ENCODE measurements around the gene FAM124A. TPM values are rescaled to one million over a fixed set of nuclear protein-coding genes. Genes with fewer than 3 reads are reported as not detected.

The FAM124A gene
- total RNA-seq, 4 donors from 2014 or later = 1.9 to 17.7 (median 2.7) TPM

DNA sequence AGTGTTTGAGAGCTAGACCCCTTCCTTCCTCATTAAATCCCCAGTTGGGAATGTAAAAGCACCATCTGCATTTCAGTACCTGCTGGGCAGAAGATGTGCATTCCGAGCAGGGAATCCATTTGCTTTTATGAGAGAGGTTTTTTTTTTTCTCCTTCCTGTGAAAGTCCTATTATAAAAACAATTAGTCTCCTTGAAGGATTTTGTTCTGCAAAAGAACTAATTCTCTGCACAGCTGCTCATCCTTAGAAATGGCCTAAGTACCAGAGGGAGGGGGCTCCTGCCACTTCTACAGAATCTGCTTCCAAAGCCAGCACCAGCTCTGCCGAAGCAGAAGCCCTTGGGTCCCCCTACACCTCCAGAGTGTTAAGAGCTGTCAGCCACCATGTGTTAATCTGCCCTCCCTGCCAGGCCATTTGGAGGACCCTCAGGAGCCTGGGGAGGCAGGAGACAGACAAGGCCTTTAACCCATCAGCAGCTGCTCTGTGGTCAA lies 80.9 kb downstream of the FAM124A start:
- H3K4me1 ChIP-seq = no peaks in the 10 kb centered on the region
- intact Hi-C loops (cut with DNase I; ENCODE audit: low total_unique reads) = no loop called here
- H3K27ac ChIP-seq = no peak overlapping the region
- TF ChIP-seq POLR2AphosphoS5 (IDR thresholded peaks at IDR 0.05) = no peak
- TF ChIP-seq POLR2A (IDR thresholded peaks at IDR 0.05) = no peak
- TF ChIP-seq, protein P1, sequence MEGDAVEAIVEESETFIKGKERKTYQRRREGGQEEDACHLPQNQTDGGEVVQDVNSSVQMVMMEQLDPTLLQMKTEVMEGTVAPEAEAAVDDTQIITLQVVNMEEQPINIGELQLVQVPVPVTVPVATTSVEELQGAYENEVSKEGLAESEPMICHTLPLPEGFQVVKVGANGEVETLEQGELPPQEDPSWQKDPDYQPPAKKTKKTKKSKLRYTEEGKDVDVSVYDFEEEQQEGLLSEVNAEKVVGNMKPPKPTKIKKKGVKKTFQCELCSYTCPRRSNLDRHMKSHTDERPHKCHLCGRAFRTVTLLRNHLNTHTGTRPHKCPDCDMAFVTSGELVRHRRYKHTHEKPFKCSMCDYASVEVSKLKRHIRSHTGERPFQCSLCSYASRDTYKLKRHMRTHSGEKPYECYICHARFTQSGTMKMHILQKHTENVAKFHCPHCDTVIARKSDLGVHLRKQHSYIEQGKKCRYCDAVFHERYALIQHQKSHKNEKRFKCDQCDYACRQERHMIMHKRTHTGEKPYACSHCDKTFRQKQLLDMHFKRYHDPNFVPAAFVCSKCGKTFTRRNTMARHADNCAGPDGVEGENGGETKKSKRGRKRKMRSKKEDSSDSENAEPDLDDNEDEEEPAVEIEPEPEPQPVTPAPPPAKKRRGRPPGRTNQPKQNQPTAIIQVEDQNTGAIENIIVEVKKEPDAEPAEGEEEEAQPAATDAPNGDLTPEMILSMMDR (IDR thresholded peaks at IDR 0.05) = no peak
- no peak for TF ChIP-seq EP300 (IDR thresholded peaks at IDR 0.05; ENCODE audit: low read depth)
- in situ Hi-C loops (cut with MboI; ENCODE audit: low pct_ligation_motif_present in 1 of 4, low pct_unique_long_range_greater_than_20kb in 1 of 4, low sequenced_read_pairs in 3 of 4) = no loop called here
- H3K4me3 ChIP-seq = no peak overlapping the region
- H3K9me3 ChIP-seq = no peaks in the 10 kb centered on the region
- DNase-seq = no peak
- WGBS, 2 donors (ENCODE audit: low coverage in 1 of 2) = 80 to 85% methylated on average over 1 to 2 of the region's 2 CpGs
- no peaks in the 10 kb centered on the region for H3K27me3 ChIP-seq
- H3K36me3 ChIP-seq = no peaks in the 10 kb centered on the region

DNA sequence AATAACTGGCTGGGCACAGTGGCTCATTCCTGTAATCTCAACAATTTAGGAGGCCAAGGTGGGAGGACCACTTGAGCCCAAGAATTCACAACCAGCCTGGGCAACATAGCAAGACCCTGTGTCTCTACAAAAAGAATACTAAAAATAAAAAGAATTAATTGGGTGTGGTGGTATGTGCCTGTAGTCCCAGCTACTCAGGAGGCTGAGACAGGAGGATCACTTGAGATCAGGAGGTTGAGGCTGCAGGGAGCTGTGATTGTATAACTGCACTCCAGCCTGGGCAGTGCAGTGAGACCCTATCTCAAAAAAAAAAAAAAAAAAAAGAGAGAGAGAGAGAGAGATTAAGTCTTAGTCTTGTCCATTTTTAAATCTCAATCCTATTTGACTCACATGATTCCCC lies 81.7 kb downstream of the FAM124A start:
- intact Hi-C loops (cut with DNase I; ENCODE audit: low total_unique reads) = no loop called here

DNA sequence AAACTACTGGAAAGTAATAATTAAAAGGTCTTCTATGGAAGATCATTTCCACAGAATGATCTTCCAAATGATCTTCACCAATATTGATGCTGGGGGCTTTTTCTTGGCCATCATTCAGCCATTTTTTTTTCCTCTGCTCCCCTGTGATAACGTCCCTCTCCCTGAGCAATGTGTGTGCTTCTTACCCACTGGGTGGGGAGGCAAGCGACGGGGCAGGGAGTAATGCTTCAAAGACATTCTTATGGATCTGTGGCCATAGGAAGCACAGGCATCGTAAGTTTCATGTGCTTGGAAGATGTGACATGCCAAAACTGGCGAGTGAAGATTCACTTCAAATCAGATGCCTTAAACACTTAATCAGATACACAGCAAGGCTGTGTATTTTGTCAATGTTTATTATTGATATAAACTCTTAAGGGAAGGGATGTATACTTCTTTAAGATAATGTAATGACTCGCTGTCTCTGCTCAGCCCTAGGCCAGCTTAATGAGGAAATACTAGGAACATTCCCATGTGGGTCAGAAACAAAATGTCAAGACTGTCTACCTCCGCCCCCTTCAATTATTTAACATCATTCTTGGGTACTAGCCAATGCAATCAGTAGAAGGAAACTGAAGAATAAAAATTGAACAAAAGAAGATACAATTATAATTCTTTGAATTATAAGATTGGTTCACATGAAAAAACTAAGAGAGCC lies 83.2 kb downstream of the FAM124A start:
- no peak overlapping the region for H3K27ac ChIP-seq
- H3K4me3 ChIP-seq = no peak overlapping the region
- no peak for DNase-seq
- in situ Hi-C loops (cut with MboI; ENCODE audit: low pct_ligation_motif_present in 1 of 4, low pct_unique_long_range_greater_than_20kb in 1 of 4, low sequenced_read_pairs in 3 of 4) (no loop called here), intact Hi-C loops (cut with DNase I; ENCODE audit: low total_unique reads) (no loop called here)
- H3K27me3 ChIP-seq = no peaks in the 10 kb centered on the region
- 82 to 84% methylated on average over 7 of the region's 7 CpGs for WGBS, 2 donors (ENCODE audit: low coverage in 1 of 2)
- H3K9me3 ChIP-seq = no peaks in the 10 kb centered on the region
- H3K4me1 ChIP-seq = no peaks in the 10 kb centered on the region
- H3K36me3 ChIP-seq = no peaks in the 10 kb centered on the region
- no peak for TF ChIP-seq POLR2A (IDR thresholded peaks at IDR 0.05)
- no peak for TF ChIP-seq EP300 (IDR thresholded peaks at IDR 0.05; ENCODE audit: low read depth)
- no peak for TF ChIP-seq POLR2AphosphoS5 (IDR thresholded peaks at IDR 0.05)
- TF ChIP-seq, protein P1 (IDR thresholded peaks at IDR 0.05) = no peak

More for the DNA sequence above, 81.7 kb downstream of the FAM124A start:
- Histone ChIP-seq H3K4me3 (no peak overlapping the region), H3K36me3 (no peaks in the 10 kb centered on the region), H3K4me1 (no peaks in the 10 kb centered on the region), H3K9me3 (no peaks in the 10 kb centered on the region), H3K27ac (no peak overlapping the region), H3K27me3 (no peaks in the 10 kb centered on the region)
- no peak for DNase-seq
- TF ChIP-seq POLR2A (IDR thresholded peaks at IDR 0.05) (no peak), POLR2AphosphoS5 (IDR thresholded peaks at IDR 0.05) (no peak), EP300 (IDR thresholded peaks at IDR 0.05; ENCODE audit: low read depth) (no peak)
- TF ChIP-seq, protein P1 (IDR thresholded peaks at IDR 0.05) = no peak
- in situ Hi-C loops (cut with MboI; ENCODE audit: low pct_ligation_motif_present in 1 of 4, low pct_unique_long_range_greater_than_20kb in 1 of 4, low sequenced_read_pairs in 3 of 4) = no loop called here

DNA sequence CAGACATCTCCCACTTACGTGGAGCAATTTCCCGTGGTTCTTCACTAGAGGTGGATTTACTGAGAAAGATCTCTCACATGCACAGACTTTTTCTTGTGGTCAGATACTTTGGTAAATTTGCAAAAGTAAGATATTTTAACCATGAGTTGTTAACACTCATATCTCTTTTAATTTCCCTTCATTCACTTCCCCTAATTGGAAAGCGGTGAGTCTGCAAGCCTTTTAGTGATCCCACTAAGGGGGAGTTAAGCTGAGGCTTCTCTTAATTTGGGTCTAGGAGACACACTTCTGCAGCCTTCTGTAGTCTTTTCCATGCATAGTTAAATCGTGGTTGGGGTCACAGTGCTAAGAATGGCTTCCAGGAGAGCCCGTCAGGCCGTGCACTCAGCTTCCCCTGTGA lies 86.6 kb downstream of the FAM124A start:
- intact Hi-C loops (cut with DNase I; ENCODE audit: low total_unique reads) = no loop called here
- Histone ChIP-seq H3K36me3 (no peaks in the 10 kb centered on the region), H3K4me1 (no peaks in the 10 kb centered on the region), H3K27me3 (no peaks in the 10 kb centered on the region), H3K9me3 (no peaks in the 10 kb centered on the region), H3K4me3 (no peak overlapping the region), H3K27ac (no peak overlapping the region)
- TF ChIP-seq, protein P1 (IDR thresholded peaks at IDR 0.05) = no peak
- TF ChIP-seq POLR2A (IDR thresholded peaks at IDR 0.05) (no peak), POLR2AphosphoS5 (IDR thresholded peaks at IDR 0.05) (no peak), EP300 (IDR thresholded peaks at IDR 0.05; ENCODE audit: low read depth) (no peak)
- 70 to 100% methylated on average over 1 to 6 of the region's 6 CpGs for WGBS, 2 donors (ENCODE audit: low coverage in 1 of 2)
- in situ Hi-C loops (cut with MboI; ENCODE audit: low pct_ligation_motif_present in 1 of 4, low pct_unique_long_range_greater_than_20kb in 1 of 4, low sequenced_read_pairs in 3 of 4) = no loop called here
- DNase-seq = no peak

All from transverse colon (tissue), 4 donors.